KG1 (cell line): Measurements from ENCODE around the gene PCSK7.
"Not testable (repeated sequence)": the region's sequence is repeated elsewhere in the genome, so short reads cannot be mapped to it uniquely, and the experiment has no call there.

ENCODE experiments used
- DNase-seq: peaks from one replicate; lab custom pipeline; 2025; lab: John Stamatoyannopoulos, UW

PCSK7 gene

GRCh38 chr11:117231842-117232091 is at the start of gene PCSK7:
Gene PCSK7 (minus strand): TSS chr11:117232073. CDS start chr11:117229844, 2,229 bp downstream.
- DNase-seq: no peak

- no peak for DNase-seq
These were observed 49.3 kb upstream of the PCSK7 start for GRCh38 chr11:117281159-117281558.

GRCh38 chr11:117279711-117280376 is 48.0 kb upstream of the PCSK7 start:
- no peak for DNase-seq

GRCh38 chr11:117278347-117278746 is 46.5 kb upstream of the PCSK7 start:
- DNase-seq: no peak

- DNase-seq: no peak
These were observed 41.8 kb upstream of the PCSK7 start for GRCh38 chr11:117273550-117274289.

- DNase-seq: not testable (repeated sequence)
These were observed 40.3 kb upstream of the PCSK7 start for GRCh38 chr11:117272175-117272574.

- no peak for DNase-seq
These were observed 39.3 kb upstream of the PCSK7 start for GRCh38 chr11:117271208-117271607.

GRCh38 chr11:117269856-117270255 is 38.0 kb upstream of the PCSK7 start:
- DNase-seq: no peak

- DNase-seq: no peak
These were observed 33.9 kb upstream of the PCSK7 start for GRCh38 chr11:117265745-117266144.

- DNase-seq: not testable (repeated sequence)
These were observed 32.9 kb upstream of the PCSK7 start for GRCh38 chr11:117264624-117265323.

- DNase-seq: no peak
These were observed 27.5 kb upstream of the PCSK7 start for GRCh38 chr11:117259417-117259816.

- no peak for DNase-seq
These were observed 26.7 kb upstream of the PCSK7 start for GRCh38 chr11:117258576-117258975.

- DNase-seq: no peak
These were observed 24.7 kb upstream of the PCSK7 start for GRCh38 chr11:117256573-117256972.

- no peak for DNase-seq
These were observed 24.1 kb upstream of the PCSK7 start for GRCh38 chr11:117255966-117256365.

- no peak for DNase-seq
These were observed 19.6 kb upstream of the PCSK7 start for GRCh38 chr11:117251506-117251905.

- no peak for DNase-seq
These were observed 17.7 kb upstream of the PCSK7 start for GRCh38 chr11:117249571-117249970.

GRCh38 chr11:117248341-117248740 is 16.5 kb upstream of the PCSK7 start:
- DNase-seq: no peak

GRCh38 chr11:117239295-117239694 is 7.4 kb upstream of the PCSK7 start:
- DNase-seq: no peak

- no peak for DNase-seq
These were observed 6.3 kb upstream of the PCSK7 start for GRCh38 chr11:117238221-117238620.

GRCh38 chr11:117232911-117233409 is 1.1 kb upstream of the PCSK7 start:
- DNase-seq: no peak

- peak; percentile 77 for DNase-seq
These were observed 412 bp upstream of the PCSK7 start, which contains the start of gene RNF214 for GRCh38 chr11:117232092-117232878. Gene RNF214 (plus strand): TSS chr11:117232671. CDS start chr11:117234273, 1,602 bp downstream.
